Measurements from ENCODE around the gene KLHL29.
"Not testable (repeated sequence)": the region's sequence is repeated elsewhere in the genome, so short reads cannot be mapped to it uniquely, and the experiment has no call there.

KLHL29 gene

DNA sequence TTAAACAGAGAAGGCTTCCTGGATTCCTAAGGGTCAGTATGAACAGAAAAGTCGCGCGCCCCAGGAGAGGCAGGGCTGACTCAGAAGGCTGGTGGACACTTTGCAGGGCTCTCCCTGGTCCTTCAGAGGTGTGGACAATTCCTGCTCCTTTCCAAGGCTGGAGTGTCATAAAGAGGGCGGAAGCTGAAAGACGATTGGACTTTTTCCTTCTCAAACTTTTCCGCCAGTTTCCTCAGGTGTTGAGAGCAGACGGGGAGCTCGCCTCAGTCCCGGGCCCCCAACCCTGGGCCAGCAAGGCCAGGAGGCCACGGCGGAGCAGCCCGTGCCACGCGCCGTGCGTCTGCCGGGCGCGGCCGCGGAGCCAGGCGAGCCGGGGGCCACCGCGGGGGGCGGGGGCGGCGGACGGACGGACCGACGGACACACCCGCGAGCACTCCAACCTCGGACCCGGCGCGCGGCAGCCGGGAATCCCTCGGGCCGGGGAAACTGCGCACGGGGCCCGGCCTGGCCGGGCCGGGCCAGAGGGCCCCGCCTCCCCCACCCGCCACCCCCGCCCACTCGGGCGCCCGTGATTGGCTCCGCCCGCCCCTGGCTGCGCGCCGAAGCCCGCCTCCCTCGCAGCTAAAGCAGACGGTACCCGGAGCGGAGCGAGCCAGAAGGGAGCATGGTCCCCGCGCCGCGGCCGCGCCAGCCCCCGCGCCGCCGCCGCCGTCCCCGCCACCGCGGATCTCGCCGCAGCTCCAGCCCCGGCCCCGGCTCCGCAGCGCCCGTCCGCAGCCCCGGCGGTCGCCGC, at the start of gene KLHL29:
Gene KLHL29 (plus strand): TSS at position 629 of the 793 bp plus-strand sequence. CDS start 177,018 bp downstream, outside the sequence.
- in situ Hi-C loops (cut with MboI; ENCODE audit: low sequenced_read_pairs) = no loop called here

DNA sequence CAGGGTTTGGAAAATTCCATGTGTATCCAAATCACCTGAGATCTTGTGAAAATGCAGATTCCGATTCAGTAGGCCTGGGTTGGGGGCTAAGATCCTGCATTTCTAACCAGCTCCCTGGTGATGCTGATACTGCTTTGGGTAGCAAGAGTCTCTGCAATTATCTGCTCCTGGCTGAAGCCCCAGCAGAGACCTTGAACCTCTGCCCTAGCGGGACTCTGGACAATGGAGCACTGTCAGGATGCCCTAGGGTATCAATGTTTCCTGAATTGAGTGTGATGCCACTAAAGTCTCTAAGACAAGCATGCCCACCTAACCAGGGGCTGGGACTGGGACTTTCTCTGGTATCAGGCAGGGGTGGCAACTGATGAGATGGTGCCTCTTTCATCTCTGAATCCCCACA, 49.4 kb upstream of the KLHL29 start:
- in situ Hi-C loops (cut with MboI; ENCODE audit: low sequenced_read_pairs) = no loop called here

DNA sequence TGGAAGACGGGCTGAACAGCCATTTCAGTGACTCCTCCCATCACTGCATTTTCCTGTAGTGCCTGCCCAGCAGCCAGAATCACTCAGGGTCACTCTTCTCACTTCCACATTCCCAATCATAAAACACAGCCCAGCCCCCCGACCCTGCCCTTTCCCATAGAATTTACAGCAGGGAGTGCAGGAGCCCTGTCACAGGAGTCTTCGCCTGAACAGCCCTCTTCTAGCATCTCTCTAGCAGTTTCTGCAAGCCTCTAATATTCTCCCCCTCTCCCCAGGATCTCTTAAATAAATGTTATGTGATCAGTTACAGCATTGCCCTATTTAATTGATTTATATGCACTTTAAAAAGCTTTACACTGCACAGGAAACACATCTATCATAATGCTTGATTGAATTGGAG, 42.9 kb upstream of the KLHL29 start:
- in situ Hi-C loops (cut with MboI; ENCODE audit: low sequenced_read_pairs) = no loop called here

DNA sequence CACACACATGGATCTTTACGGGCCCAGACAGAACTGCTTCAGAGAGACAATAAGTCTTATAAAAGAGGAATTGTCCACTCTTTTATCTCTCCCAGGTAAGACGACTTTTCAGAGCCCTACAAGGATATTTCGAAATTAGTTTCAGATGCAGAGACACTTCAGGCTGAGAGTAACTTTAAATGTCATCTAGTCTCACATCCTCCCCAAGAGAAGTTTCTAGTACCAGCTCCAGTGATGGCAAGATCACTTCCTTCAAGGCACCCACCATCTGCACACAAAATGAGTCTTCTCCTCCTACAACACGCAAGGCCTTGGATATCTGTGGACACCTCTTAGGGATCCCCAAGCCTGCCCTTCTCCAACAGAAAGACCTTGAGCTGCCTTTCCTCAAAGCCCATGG, 39.0 kb upstream of the KLHL29 start:
- in situ Hi-C loops (cut with MboI; ENCODE audit: low sequenced_read_pairs) = no loop called here

DNA sequence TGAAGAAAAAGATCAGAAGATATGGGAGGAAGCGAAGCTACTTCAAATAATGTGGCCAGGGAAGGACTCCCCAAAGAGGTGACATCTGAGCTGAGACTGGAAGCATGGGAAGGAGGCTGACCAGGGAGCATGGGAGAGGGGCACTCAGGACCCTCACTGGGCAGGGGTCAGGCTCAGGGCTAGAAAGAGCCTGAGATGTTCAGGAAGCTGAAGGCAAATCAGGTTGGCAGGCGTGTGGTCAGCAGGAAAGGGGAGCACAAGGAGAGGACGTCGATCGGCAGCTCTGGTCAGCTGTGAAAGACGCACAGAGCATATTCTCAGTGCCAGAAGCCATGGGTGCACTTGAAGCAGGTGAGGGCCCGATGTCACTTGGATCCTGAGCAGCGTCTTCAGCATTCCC, 38.2 kb upstream of the KLHL29 start:
- in situ Hi-C loops (cut with MboI; ENCODE audit: low sequenced_read_pairs) = no loop called here

DNA sequence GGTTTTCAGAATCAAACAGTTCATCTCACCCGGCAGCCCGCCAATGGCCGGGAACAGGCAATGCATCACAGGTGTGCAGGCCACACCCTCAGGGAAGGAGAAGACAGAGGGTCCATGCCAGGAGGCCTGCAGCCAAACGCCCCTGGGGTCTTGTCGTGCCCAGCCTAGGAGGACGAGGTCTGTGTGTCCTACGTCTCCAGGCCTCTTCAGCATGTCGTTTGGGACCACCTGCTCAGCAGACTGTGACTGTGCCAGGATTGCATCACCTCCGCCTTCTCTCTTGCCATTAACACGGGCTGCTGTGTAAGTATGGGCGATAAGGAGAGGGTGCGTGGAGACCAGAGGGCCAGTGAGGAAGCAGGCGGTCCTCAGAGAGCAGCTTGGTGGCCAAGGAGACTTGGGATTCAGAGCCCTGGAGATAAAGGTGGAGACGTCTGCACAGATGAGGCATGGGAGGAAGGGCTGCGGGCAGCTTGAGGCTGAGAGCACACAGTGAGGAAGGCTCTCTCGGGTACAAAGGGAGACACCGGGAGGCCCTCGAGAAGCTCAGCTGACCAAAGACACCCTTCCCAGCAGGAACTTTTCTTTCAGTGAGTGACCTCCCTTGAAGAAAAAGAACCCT, 37.4 kb upstream of the KLHL29 start:
- in situ Hi-C loops (cut with MboI; ENCODE audit: low sequenced_read_pairs) = no loop called here

DNA sequence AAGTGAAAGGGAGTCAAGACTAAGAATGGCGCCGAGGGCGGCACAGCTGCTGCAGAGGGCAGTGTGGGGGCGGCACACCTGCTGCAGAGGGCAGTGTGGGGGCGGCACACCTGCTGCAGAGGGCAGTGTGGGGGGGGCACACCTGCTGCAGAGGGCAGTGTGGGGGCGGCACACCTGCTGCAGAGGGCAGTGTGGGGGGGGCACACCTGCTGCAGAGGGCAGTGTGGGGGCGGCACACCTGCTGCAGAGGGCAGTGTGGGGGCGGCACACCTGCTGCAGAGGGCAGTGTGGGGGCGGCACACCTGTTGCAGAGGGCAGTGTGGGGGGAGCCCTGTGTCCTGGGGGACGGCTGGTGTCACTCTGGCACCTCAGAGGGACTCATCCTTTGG, 36.9 kb upstream of the KLHL29 start:
- in situ Hi-C loops (cut with MboI; ENCODE audit: low sequenced_read_pairs) = not testable (repeated sequence)

DNA sequence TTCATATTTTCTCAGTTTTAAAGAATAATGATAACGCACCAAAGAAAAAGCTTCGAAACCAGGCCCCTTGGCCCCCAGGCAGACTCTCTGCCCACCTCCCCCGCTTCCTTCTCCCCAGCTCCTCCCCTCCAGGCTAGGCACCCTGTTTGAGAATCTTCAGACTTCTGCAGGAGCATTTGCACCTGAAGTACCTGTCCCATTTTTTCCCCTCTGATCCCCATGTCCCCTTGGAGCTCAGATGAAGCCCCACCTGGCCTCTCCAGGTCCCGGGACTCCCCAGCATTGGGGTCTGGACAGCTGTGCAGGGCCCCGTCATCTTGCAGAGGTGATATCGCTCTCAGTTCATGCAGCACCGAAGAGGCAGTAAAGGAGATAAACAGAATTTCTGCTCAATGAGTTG, 35.5 kb upstream of the KLHL29 start:
- in situ Hi-C loops (cut with MboI; ENCODE audit: low sequenced_read_pairs) = no loop called here

DNA sequence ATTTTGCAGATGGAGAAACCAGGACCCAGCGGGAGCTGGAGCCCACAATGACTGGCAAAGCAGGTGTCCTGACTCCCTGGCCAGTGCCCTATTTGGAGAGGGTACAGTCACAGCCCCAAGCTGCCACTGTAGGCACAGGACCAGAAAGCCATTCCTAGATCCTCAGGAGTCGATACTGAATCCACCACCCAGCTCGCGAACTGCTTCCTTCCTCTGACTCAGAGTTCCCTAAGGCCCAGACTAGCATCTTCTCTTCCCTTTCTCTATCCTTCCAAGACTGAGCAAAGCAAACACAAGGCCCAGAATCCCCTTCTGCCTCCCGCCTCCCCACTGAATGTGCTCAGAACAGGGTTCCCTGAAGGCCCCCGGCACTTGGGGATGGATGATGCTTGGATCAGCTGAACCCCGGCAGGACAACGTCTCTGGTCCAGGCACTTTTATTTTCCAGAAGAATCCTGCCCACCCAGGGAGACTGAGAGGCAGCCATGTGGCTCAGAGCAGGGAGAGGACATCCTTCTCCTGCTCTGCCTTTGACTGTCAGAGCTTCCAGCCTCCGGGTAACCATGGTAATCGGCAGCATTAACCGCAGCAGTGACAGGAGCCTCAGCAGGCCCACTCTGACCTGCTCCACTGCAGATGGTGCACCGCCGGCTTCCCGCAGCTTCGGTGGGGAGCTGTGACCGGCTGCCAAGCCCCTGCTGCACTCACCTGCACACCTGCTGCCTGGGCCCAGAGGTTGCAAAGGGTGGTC, 34.8 kb upstream of the KLHL29 start:
- in situ Hi-C loops (cut with MboI; ENCODE audit: low sequenced_read_pairs) = no loop called here

DNA sequence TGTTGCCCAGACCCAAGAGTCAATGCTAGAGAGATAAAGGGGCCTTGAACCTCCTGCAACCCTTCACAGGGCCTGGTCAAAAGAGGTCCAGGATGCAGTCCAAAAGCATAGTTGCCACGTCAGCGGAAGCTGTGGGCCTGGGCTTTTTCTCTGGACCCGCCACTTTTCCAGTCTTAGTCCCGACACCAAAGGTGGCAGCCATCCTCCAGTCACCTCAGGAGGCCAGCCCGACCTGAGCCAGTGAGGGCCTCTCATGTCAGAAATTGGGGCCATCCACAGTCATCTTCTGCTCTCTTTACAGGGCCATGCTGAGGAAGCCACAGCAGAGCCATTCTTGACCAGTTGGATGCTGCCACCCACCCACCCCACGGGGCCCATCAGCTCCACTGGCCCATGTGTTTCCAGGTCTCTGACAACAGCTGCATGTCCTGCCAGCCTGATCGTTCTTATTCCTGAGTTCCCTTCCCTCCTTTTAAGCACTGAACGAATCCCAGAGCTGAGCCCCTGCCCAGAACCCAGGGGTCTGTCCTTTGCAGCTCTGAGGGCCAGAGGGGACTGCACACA, 34.1 kb upstream of the KLHL29 start:
- in situ Hi-C loops (cut with MboI; ENCODE audit: low sequenced_read_pairs) = no loop called here

DNA sequence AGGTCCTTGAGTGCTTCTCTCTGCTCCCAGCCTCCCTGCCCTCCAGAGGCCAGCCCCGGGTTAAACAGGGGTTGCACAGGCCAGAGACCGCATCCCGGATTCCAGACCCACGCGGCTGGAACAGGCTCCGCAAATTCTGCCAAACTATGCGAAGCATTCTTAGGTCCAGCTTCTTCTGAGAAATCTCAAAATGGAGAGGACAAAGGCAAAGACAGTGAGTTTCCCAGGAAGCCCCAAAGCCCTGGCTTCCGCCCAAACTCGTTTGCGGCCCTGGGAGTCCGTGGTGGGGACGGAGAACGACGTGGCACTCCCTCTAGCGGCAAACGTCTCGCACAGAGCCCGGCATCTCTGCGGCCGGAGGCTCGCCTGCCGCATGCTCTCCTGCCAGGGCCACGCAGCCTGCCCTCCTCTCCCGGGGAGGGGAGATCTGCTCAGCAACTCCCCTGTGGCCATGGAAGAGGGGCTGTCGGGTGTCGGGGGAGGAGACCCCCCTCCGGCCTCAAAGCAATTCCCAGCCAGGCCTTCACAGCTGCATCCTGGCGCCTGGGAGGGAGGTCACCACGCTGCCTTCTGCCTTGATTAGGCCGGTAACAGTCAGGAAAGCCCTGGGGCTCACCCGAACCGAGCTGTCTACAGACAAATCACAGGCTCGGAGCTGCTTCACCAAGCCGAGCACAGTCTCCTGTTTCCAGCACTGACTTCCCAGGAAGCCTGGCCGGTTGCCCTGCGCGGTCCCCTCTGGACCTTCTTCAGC, 33.4 kb upstream of the KLHL29 start:
- in situ Hi-C loops (cut with MboI; ENCODE audit: low sequenced_read_pairs) = no loop called here

DNA sequence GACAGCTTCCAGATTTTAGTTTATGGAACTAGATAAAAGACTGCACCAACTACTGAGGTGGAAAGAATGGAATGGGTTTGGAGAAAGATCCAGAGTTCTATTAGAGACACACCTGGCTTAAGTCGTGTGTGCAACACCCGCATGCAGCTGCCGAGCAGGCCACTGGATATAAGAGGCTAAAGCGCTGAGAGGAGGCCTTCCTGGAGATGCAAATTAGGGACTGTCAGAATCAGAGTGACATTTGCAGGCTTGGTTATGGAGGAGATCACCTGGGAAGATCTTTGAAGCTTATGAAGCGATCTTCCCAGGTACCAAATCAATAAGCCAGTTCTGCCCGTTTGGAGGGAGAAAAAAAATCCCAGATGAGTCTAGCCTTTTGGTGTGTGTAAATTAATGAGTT, 30.4 kb upstream of the KLHL29 start:
- in situ Hi-C loops (cut with MboI; ENCODE audit: low sequenced_read_pairs) = no loop called here

DNA sequence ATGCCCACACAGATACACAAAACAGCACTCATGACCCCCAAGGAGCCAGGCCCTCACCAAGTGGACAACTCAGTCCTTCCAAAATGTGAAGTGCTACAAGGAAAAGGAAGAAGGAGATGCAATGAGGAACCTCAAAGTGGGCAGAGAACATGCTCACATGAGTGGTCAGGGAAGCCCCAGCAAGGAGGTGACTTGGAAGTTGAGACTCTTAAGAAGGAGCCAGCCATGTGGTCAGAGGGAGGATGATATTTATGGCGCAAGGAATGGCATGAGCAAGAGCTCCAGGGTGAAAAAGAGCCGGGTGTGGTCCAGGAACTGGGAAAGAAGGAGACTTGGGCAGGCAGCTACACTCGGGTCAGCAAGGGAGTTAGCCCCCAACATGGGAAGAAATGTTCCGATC, 30.0 kb upstream of the KLHL29 start:
- in situ Hi-C loops (cut with MboI; ENCODE audit: low sequenced_read_pairs) = no loop called here

DNA sequence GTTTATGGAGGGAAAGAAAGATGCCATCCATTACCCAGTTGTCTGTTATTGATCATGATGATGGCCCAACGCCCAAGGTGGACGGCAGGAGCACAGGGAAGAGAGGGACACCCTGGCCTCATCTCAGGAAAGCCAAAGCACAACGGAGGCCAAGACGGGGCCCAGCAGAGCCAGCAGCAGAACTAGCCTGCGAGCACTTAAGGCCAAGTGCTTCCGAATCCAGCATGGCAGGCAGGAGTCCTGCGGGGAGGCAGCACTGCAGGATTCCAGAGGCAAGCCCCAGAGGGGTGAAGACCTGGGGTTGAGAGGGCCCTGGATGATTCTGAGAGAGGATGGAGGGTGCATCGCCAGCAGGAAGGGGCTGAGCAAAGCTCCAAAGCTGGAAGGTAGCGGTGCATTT, 28.3 kb upstream of the KLHL29 start:
- in situ Hi-C loops (cut with MboI; ENCODE audit: low sequenced_read_pairs) = no loop called here

DNA sequence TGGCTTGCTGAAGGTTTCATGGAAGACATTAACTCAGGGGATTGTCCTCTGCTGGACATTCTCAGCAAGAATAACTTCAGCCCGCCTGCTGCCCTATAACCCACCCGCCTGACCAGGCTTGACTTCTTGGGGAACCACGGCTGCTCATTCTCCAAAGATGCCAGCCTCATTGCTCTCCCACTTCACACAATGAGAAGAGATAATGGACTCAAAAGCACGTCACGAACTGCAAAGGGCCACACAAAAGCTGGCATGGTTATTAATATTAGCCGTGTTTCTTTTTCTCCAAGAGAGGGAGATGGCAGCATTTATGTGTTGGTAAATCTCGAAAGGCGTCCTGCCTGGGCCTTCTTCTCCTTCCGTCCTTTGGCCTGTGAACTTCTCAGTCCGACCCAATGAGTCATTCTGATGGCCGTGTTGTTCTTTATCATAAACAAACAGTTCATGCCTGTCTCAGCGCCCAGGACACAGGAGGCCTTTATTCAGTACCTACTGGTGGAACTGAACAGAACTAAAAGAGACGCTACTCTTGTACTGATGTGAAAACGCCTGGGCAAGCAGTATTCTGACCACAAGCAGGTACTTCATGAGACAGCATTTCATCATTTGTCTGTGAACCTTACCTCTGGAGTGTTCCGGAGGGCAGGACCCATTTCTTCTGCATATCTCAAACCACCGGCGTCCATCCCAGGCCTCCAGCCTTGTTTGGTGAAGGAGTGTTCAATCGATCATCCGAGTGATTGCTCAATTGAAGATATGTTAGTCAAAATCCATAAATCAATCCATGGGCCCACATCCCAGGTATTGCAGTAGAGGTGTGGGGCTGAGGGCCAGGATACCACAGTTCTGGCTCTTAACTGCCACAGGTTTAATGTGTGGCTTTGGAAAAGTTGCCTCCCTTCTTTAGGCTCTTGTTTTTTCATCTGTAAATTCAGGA, 25.1 kb upstream of the KLHL29 start:
- in situ Hi-C loops (cut with MboI; ENCODE audit: low sequenced_read_pairs) = no loop called here

DNA sequence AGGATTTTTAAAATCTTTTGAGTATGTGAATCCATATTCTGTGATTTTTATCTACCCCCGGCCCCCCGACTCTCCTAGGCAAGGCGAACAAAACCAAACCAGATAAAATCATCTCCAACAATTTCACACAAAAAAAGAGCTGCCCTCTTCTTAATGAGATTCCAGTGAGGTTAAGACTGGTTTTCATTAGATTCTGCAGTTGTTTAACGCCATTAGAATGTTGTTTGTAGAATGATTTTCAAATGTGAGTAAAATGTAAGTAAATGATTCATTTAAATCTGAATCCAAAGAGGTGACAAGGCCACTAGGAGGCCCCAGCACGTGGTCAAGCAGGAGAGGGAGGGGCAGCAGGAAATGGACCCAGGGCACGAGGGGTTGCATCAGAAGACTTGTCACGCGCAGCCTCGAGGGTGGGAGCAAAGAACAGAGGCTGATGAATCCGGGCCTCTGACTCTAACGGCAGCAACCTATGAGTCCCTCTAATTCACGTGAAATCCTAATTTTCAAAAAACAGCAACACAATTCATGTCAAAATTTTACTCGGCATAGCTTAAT, 24.3 kb upstream of the KLHL29 start:
- in situ Hi-C loops (cut with MboI; ENCODE audit: low sequenced_read_pairs) = no loop called here

DNA sequence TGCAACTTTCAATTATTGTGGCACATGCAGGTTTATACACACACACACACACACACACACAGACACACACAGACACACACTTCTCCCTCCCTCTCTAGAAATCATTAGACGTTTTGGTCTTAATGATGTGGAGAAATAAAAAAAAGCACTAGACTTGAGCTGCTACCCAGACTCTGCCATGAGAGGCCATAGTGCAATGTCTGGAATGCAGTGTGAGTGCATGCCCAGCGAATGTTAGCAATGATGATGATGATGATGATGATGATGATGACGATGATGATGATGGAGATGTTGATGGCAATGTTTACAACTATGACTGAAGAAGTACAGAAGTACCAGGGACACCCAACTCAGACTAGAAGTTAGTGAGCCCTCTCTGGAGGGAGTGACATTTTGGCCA, 23.8 kb upstream of the KLHL29 start:
- in situ Hi-C loops (cut with MboI; ENCODE audit: low sequenced_read_pairs) = no loop called here

DNA sequence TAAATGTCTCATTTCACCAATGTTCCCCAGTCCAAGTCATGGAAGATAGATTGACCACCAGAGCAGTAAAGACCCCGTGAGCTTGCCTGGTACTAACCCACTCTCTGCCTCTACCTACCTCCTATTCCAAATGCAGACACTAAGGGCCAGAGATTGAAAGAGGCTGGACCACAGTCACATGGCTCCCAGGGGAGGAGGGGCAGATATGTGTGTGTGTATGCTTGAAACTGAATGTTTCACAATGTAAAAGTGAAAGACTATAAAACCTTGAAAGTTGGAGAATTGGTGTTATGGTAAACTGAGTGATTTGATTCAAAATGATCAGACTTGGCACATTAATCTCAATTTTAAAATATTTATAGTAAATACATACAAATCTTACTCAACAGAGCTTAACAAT, 21.7 kb upstream of the KLHL29 start:
- in situ Hi-C loops (cut with MboI; ENCODE audit: low sequenced_read_pairs) = no loop called here

DNA sequence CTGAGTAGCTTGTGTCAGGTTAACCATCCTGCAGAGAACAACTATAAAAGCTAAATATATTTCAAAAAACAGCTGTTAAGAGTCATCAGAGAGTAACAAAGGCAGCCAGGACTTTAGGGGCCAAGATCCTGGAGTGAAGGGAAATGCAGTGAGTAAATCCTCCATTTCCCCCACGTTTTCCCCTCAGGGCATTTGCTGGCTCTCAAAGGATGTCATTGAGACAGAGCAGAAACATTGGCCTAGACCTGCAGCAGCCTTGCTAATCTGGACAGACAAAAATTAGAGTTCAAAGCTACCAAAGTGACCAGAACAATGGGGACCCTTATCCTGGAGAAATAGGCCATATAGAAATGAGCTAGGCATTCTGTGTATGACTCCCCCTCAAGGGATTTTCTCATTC, 21.1 kb upstream of the KLHL29 start:
- in situ Hi-C loops (cut with MboI; ENCODE audit: low sequenced_read_pairs) = no loop called here

DNA sequence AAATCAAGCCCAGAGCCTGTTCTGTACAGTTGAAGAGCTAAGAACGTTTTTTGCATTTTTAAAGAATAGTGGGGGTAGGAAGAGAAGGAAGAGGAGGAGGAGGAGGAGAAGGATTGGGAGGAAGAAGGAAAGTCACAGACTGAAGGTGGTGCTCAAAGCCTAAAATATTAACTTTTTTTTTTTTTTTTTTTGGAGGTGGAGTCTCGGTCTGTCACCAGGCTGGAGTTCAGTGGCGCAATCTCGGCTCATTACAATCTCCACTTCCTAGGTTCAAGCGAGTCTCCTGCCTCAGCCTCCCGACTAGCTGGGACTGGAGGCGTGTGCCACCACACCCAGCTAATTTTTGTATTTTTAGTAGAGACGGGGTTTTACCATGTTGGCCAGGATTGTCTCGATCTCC, 18.3 kb upstream of the KLHL29 start:
- in situ Hi-C loops (cut with MboI; ENCODE audit: low sequenced_read_pairs) = no loop called here
